Central memory CD8-positive, alpha-beta T cell (primary cell): ENCODE results near the gene CRYGB.

Experiments
- ATAC-seq: fragments of 150-1000 bp; cut with Tn5 transposase; replicated peaks from 2 replicates; pipeline ENCODE4 v1.10.0; 2022; ENCODE audit warnings: mild to moderate bottlenecking, moderate FRiP score, moderate number of reproducible peaks; ENCODE audit not compliant: poor library complexity, severe bottlenecking; ENCODE audit errors: extremely low read depth
- DNase-seq, 2 donors: peaks; one replicate each; pipeline ENCODE4 v3.0.0; 2021; ENCODE audit warnings: low spot score in 2 of 2
- H3K27ac Mint-ChIP-seq: one replicate; pipeline ENCODE4 v1.8.0; 2022; ENCODE audit warnings: low read depth, mild to moderate bottlenecking, moderate library complexity, mixed read lengths
- H3K27me3 Mint-ChIP-seq: one replicate; pipeline ENCODE4 v1.8.0; 2022; ENCODE audit warnings: mixed read lengths
- H3K36me3 Mint-ChIP-seq: one replicate; pipeline ENCODE4 v1.8.0; 2022; ENCODE audit warnings: mild to moderate bottlenecking, moderate library complexity, mixed read lengths; ENCODE audit not compliant: insufficient read depth
- H3K4me1 Mint-ChIP-seq: one replicate; pipeline ENCODE4 v1.8.0; 2022; ENCODE audit warnings: mixed read lengths
- H3K4me3 Mint-ChIP-seq: one replicate; pipeline ENCODE4 v1.8.0; 2022; ENCODE audit warnings: mild to moderate bottlenecking, moderate library complexity, mixed read lengths
- H3K9me3 Mint-ChIP-seq: one replicate; pipeline ENCODE4 v1.8.0; 2022; ENCODE audit warnings: mixed read lengths

The CRYGB gene

GRCh38 chr2:208097801-208098200 lies 48.2 kb downstream of the CRYGB start:
- Mint-ChIP-seq H3K4me1 (peaks cover 8% of the 10 kb centered on the region), H3K36me3 (peaks cover 3% of the 10 kb centered on the region)

GRCh38 chr2:208097313-208097712 lies 48.6 kb downstream of the CRYGB start:
- DNase-seq (no peak), ATAC-seq (no peak)
- Mint-ChIP-seq H3K9me3 (no peaks in the 10 kb centered on the region), H3K36me3 (peaks cover 3% of the 10 kb centered on the region), H3K4me3 (no peak overlapping the region), H3K4me1 (peaks cover 8% of the 10 kb centered on the region), H3K27ac (no peak overlapping the region), H3K27me3 (no peaks in the 10 kb centered on the region)

More at GRCh38 chr2:208097801-208098200, 48.2 kb downstream of the CRYGB start:
- Mint-ChIP-seq H3K4me3 (no peak overlapping the region), H3K27ac (no peak overlapping the region), H3K9me3 (no peaks in the 10 kb centered on the region), H3K27me3 (no peaks in the 10 kb centered on the region)
- ATAC-seq: no peak
- DNase-seq: no peak

- Mint-ChIP-seq H3K4me3 (no peak overlapping the region), H3K4me1 (peaks cover 4% of the 10 kb centered on the region), H3K36me3 (peaks cover 3% of the 10 kb centered on the region), H3K27me3 (no peaks in the 10 kb centered on the region), H3K9me3 (no peaks in the 10 kb centered on the region), H3K27ac (no peak overlapping the region)
- DNase-seq (no peak), ATAC-seq (no peak)
Observed at GRCh38 chr2:208096080-208096479, 49.9 kb downstream of the CRYGB start.

DNA sequence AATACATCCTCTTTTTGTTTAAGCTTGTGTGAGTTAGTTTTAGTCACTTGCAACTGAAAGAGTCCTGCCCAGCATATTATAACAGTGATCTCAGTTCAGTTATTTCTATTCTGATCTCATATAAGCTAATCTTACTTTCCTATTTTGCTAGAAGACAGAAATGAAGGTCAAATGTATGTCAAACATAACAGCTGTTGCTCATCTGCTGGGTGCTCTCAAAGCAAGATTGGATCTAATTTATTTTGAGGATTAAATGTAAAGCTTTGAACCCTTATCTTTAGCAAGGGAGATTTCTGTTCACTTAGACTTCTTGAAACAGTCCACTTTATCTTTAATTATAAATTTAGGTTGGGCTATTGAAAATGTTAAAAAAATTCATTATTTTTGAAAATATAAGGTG lies 52.8 kb downstream of the CRYGB start:
- Mint-ChIP-seq H3K4me1 (no peaks in the 10 kb centered on the region), H3K36me3 (no peaks in the 10 kb centered on the region), H3K27me3 (no peaks in the 10 kb centered on the region), H3K4me3 (no peak overlapping the region), H3K27ac (no peak overlapping the region), H3K9me3 (no peaks in the 10 kb centered on the region)
- DNase-seq (no peak), ATAC-seq (no peak)
